ENCODE data around the gene CCDC154. TPM values are rescaled to one million over a fixed set of nuclear protein-coding genes. Genes with fewer than 3 reads are reported as not detected.

CCDC154 gene
- total RNA-seq = 1 to 10 TPM in 2 of 4 donors, under 1 TPM in 1, not detected in 1; 0.44 to 3.0 (median 2.7) TPM

- Histone ChIP-seq H3K27me3 (no peaks in the 10 kb centered on the region), H3K36me3 (peaks cover 0 to 77% (median 5%) of the 10 kb centered on the region in 3 donors), H3K4me3 (no peak within 1 kb of the TSS), H3K27ac (peak within 1 kb of the TSS in 1 of 4 donors; percentile 75), H3K9me3 (no peaks in the 10 kb centered on the region), H3K4me1 (no peaks in the 10 kb centered on the region)
- no peak for TF ChIP-seq EP300 (IDR thresholded peaks at IDR 0.05)
- TF ChIP-seq POLR2A (IDR thresholded peaks at IDR 0.05) = no peak
- TF ChIP-seq CTCF (IDR thresholded peaks at IDR 0.05) = no peak
- DNase-seq (ENCODE audit: low spot score in 2 of 2) = no peak
- WGBS, 2 donors = 65 to 74% methylated on average over 16 to 23 of the region's 27 CpGs
Measured at GRCh38 chr16:1443980-1444729, at the start of gene CCDC154. Gene CCDC154, minus strand, starts transcription at chr16:1444556. Its CDS starts 234 bp downstream, at chr16:1444322.

GRCh38 chr16:1493746-1494094 lies 49.4 kb upstream of the CCDC154 start:
- H3K4me3 ChIP-seq = peak overlapping the region; percentile 73 to 93 (median 86)
- H3K27ac ChIP-seq = peak overlapping the region; percentile 75 to 96 (median 89)
- peaks cover 0 to 44% (median 0%) of the 10 kb centered on the region in 3 donors for H3K36me3 ChIP-seq
- no peak for TF ChIP-seq EP300 (IDR thresholded peaks at IDR 0.05)
- TF ChIP-seq POLR2A (IDR thresholded peaks at IDR 0.05) = no peak
- no peak for TF ChIP-seq CTCF (IDR thresholded peaks at IDR 0.05)
- no peaks in the 10 kb centered on the region for H3K9me3 ChIP-seq
- H3K4me1 ChIP-seq = peaks cover 0 to 24% (median 0%) of the 10 kb centered on the region in 4 donors
- H3K27me3 ChIP-seq = no peaks in the 10 kb centered on the region
- DNase-seq (ENCODE audit: low spot score in 2 of 2) = no peak
- WGBS, 2 donors = 0% methylated on average over 15 to 16 of the region's 30 CpGs

GRCh38 chr16:1492923-1493745 lies 48.8 kb upstream of the CCDC154 start, which contains the start of gene TELO2:
Gene TELO2, plus strand, starts transcription at chr16:1493360. Its CDS starts 922 bp downstream, at chr16:1494282.
- H3K9me3 ChIP-seq = no peaks in the 10 kb centered on the region
- peak within 1 kb of the TSS; percentile 75 to 96 (median 89) for H3K27ac ChIP-seq
- 1% methylated on average over 10 to 47 of the region's 89 CpGs for WGBS, 2 donors
- peak within 1 kb of the TSS; percentile 73 to 93 (median 86) for H3K4me3 ChIP-seq
- peaks cover 0 to 24% (median 0%) of the 10 kb centered on the region in 4 donors for H3K4me1 ChIP-seq
- TF ChIP-seq EP300 (IDR thresholded peaks at IDR 0.05) = peak; percentile 56 to 66
- TF ChIP-seq CTCF (IDR thresholded peaks at IDR 0.05) = peak in 1 of 5 experiments; percentile 12
- peak; percentile 21 to 30 for TF ChIP-seq POLR2A (IDR thresholded peaks at IDR 0.05)
- H3K27me3 ChIP-seq = no peaks in the 10 kb centered on the region
- peaks cover 0 to 38% (median 0%) of the 10 kb centered on the region in 3 donors for H3K36me3 ChIP-seq
- peak; percentile 56 to 61 for DNase-seq (ENCODE audit: low spot score in 2 of 2)

- Histone ChIP-seq H3K27ac (peak overlapping the region in 3 of 4 donors; percentile 88 to 96 (median 90)), H3K4me1 (peaks cover 0 to 24% (median 0%) of the 10 kb centered on the region in 4 donors), H3K27me3 (no peaks in the 10 kb centered on the region), H3K36me3 (peaks cover 0 to 30% (median 0%) of the 10 kb centered on the region in 3 donors), H3K9me3 (no peaks in the 10 kb centered on the region), H3K4me3 (peak overlapping the region; percentile 73 to 93 (median 86))
- no peak for TF ChIP-seq POLR2A (IDR thresholded peaks at IDR 0.05)
- TF ChIP-seq CTCF (IDR thresholded peaks at IDR 0.05) = no peak
- TF ChIP-seq EP300 (IDR thresholded peaks at IDR 0.05) = no peak
- 81 to 83% methylated on average over 23 of the region's 23 CpGs for WGBS, 2 donors
- no peak for DNase-seq (ENCODE audit: low spot score in 2 of 2)
Measured at GRCh38 chr16:1492082-1492922, 47.9 kb upstream of the CCDC154 start.
